HepG2 (cell line): ENCODE data around the gene CDKN2C. TPM values are rescaled to one million over a fixed set of nuclear protein-coding genes. Genes with fewer than 3 reads are reported as not detected.

Experiments used
- GABPB1 ChIP-seq: IDR thresholded peaks from 2 replicates; pipeline ENCODE4 v1.6.1; 2016; ENCODE audit warnings: mild to moderate bottlenecking, missing genetic modification reagents, moderate library complexity, missing compliant biosample characterization
- IRX3 ChIP-seq: sonication (generic); formaldehyde crosslinking; IDR thresholded peaks from 2 replicates; pipeline ENCODE4 v1.8.1; 2023; ENCODE audit warnings: mild to moderate bottlenecking, low read depth, missing genetic modification reagents, borderline replicate concordance
- NFIC ChIP-seq: IDR thresholded peaks from 2 replicates; pipeline ENCODE4 v1.6.1; 2012; ENCODE audit warnings: mild to moderate bottlenecking, low read length, inconsistent platforms
- RFXANK ChIP-seq: IDR thresholded peaks from 2 replicates; pipeline ENCODE4 v1.6.1; 2016
- SMAD1 ChIP-seq: sonication (generic); formaldehyde crosslinking; IDR thresholded peaks from 2 replicates; pipeline ENCODE4 v1.4.0; 2020; ENCODE audit warnings: missing genetic modification reagents, low read depth, mild to moderate bottlenecking, borderline replicate concordance
- TOE1 ChIP-seq: sonication (generic); formaldehyde crosslinking; IDR thresholded peaks from 2 replicates; pipeline ENCODE4 v1.4.0; 2020; ENCODE audit warnings: mild to moderate bottlenecking, missing genetic modification reagents
- ZFP1 ChIP-seq: IDR thresholded peaks from 2 replicates; pipeline ENCODE4 v1.6.1; 2016
- polyA plus RNA-seq, 8 experiments: library from polyadenylated mRNA; depleted of rRNA in 3 of 8; stranded (reverse) in 7 of 8; unstranded in 1 of 8; fragments of >200 nt; fragmentation: Illumina TruSeq in 4 of 8; extraction: Trizol in 4 of 8; gene quantifications; 2 replicates each; pipeline versions ENCODE4 v1.2.1 to v1.2.3, GENCODE V29; 2011 to 2016; ENCODE audit warnings: low read depth in 4 of 8, missing spikeins in 1 of 8, mixed read lengths in 1 of 8; ENCODE audit not compliant: insufficient read depth in 1 of 8
- total RNA-seq, 5 experiments: library from RNA; depleted of rRNA; stranded (reverse); fragments of >200 nt; fragmentation: Illumina TruSeq; extraction: Trizol; gene quantifications; 2 replicates each; pipeline ENCODE4 v1.2.3, GENCODE V29; 2016; ENCODE audit warnings: low read depth in 1 of 5
- TF ChIP-seq, protein P1 (sequence below): sonication (generic); formaldehyde crosslinking; IDR thresholded peaks from 2 replicates; pipeline ENCODE4 v1.4.0; 2020; ENCODE audit warnings: missing genetic modification reagents
- TF ChIP-seq, protein P2 (sequence below): sonication (generic); formaldehyde crosslinking; IDR thresholded peaks from 2 replicates; pipeline ENCODE4 v1.5.0; 2020; ENCODE audit warnings: mild to moderate bottlenecking, missing genetic modification reagents
- TF ChIP-seq, protein P3 (sequence below): sonication (generic); formaldehyde crosslinking; IDR thresholded peaks from 2 replicates; pipeline ENCODE4 v1.8.0; 2022; ENCODE audit warnings: mild to moderate bottlenecking, missing genetic modification reagents; ENCODE audit not compliant: insufficient replicate concordance
- TF ChIP-seq, protein P4 (sequence below): sonication (generic); formaldehyde crosslinking; IDR thresholded peaks from 2 replicates; pipeline ENCODE4 v1.4.0; 2020; ENCODE audit warnings: missing genetic modification reagents, mild to moderate bottlenecking, borderline replicate concordance
- TF ChIP-seq, protein P5 (sequence below): sonication (generic); formaldehyde crosslinking; IDR thresholded peaks from 2 replicates; pipeline ENCODE4 v1.9.0; 2021; ENCODE audit warnings: missing genetic modification reagents, borderline replicate concordance

Gene CDKN2C
- total and polyA plus RNA-seq, 2 of the 13 experiments (the other 11 are each of a cell fraction or from before 2014, with no cell fraction given), result 7.8 to 13.7 TPM

DNA sequence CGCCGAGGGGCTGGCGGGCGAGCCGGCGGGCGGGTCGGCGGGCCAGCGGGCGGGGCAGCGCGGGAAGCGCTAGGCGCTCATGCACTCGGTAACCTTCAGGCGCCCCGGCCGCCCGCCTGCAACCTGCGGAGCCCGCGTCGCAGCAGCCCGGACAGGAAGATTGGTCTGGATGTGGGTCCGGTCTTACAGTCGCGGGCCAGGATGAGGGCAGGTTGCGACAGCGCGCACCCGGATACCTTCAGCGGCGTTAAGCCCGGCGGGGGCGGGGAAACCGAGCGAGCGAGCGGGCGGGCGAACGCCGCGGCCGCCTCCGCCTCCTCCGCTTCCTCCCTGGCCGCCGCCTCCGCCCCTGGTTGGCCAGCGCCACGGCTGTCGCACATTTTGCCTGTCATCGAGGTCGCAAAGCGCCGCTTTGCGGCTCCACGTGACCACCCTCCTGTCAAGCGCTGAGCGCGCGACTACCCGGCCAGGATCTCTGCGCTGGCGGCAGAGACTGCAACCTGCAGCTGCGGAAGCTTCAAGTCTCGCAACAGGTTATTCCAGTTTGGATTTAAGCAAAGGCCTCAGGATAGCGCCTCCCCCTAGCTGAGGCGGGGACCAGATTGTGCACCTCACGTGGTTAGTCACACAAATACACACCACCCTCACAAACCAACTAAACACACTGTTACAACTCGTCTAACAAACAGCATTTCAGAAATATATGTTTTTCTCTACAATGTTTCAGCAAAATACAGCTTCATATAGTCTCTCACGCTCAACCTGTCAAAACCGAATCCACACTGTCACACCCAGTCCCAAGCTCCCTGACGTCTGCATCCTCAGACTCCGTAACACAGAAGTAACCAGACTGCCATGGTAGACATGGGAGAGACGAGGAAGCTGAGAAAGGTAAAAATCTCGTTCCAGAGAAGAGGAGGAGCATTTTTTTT lies 9.9 kb upstream of the CDKN2C start, which contains the start of gene FAF1 (continued):
- TF ChIP-seq, protein P1, sequence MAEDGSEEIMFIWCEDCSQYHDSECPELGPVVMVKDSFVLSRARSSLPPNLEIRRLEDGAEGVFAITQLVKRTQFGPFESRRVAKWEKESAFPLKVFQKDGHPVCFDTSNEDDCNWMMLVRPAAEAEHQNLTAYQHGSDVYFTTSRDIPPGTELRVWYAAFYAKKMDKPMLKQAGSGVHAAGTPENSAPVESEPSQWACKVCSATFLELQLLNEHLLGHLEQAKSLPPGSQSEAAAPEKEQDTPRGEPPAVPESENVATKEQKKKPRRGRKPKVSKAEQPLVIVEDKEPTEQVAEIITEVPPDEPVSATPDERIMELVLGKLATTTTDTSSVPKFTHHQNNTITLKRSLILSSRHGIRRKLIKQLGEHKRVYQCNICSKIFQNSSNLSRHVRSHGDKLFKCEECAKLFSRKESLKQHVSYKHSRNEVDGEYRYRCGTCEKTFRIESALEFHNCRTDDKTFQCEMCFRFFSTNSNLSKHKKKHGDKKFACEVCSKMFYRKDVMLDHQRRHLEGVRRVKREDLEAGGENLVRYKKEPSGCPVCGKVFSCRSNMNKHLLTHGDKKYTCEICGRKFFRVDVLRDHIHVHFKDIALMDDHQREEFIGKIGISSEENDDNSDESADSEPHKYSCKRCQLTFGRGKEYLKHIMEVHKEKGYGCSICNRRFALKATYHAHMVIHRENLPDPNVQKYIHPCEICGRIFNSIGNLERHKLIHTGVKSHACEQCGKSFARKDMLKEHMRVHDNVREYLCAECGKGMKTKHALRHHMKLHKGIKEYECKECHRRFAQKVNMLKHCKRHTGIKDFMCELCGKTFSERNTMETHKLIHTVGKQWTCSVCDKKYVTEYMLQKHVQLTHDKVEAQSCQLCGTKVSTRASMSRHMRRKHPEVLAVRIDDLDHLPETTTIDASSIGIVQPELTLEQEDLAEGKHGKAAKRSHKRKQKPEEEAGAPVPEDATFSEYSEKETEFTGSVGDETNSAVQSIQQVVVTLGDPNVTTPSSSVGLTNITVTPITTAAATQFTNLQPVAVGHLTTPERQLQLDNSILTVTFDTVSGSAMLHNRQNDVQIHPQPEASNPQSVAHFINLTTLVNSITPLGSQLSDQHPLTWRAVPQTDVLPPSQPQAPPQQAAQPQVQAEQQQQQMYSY (CRISPR knock-in tag), result peak; percentile 83
- TF ChIP-seq, protein P2, sequence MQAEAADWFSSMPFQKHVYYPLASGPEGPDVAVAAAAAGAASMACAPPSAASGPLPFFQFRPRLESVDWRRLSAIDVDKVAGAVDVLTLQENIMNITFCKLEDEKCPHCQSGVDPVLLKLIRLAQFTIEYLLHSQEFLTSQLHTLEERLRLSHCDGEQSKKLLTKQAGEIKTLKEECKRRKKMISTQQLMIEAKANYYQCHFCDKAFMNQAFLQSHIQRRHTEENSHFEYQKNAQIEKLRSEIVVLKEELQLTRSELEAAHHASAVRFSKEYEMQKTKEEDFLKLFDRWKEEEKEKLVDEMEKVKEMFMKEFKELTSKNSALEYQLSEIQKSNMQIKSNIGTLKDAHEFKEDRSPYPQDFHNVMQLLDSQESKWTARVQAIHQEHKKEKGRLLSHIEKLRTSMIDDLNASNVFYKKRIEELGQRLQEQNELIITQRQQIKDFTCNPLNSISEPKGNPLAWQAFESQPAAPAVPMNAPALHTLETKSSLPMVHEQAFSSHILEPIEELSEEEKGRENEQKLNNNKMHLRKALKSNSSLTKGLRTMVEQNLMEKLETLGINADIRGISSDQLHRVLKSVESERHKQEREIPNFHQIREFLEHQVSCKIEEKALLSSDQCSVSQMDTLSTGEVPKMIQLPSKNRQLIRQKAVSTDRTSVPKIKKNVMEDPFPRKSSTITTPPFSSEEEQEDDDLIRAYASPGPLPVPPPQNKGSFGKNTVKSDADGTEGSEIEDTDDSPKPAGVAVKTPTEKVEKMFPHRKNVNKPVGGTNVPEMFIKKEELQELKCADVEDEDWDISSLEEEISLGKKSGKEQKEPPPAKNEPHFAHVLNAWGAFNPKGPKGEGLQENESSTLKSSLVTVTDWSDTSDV (CRISPR knock-in tag), result 0 out of 2 replicates have a peak, but pooled peaks have one; percentile 63
- peak; percentile 56; the same call in 1 of the 2 replicates for TF ChIP-seq ZFP1 (CRISPR knock-in tag)
- no peak for TF ChIP-seq TOE1 (CRISPR knock-in tag)
- TF ChIP-seq IRX3 (CRISPR knock-in tag), result peak; percentile 56; the same call in 1 of the 2 replicates
- TF ChIP-seq, protein P3, sequence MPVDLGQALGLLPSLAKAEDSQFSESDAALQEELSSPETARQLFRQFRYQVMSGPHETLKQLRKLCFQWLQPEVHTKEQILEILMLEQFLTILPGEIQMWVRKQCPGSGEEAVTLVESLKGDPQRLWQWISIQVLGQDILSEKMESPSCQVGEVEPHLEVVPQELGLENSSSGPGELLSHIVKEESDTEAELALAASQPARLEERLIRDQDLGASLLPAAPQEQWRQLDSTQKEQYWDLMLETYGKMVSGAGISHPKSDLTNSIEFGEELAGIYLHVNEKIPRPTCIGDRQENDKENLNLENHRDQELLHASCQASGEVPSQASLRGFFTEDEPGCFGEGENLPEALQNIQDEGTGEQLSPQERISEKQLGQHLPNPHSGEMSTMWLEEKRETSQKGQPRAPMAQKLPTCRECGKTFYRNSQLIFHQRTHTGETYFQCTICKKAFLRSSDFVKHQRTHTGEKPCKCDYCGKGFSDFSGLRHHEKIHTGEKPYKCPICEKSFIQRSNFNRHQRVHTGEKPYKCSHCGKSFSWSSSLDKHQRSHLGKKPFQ (CRISPR knock-in tag), result peak; percentile 58
- TF ChIP-seq, protein P4, sequence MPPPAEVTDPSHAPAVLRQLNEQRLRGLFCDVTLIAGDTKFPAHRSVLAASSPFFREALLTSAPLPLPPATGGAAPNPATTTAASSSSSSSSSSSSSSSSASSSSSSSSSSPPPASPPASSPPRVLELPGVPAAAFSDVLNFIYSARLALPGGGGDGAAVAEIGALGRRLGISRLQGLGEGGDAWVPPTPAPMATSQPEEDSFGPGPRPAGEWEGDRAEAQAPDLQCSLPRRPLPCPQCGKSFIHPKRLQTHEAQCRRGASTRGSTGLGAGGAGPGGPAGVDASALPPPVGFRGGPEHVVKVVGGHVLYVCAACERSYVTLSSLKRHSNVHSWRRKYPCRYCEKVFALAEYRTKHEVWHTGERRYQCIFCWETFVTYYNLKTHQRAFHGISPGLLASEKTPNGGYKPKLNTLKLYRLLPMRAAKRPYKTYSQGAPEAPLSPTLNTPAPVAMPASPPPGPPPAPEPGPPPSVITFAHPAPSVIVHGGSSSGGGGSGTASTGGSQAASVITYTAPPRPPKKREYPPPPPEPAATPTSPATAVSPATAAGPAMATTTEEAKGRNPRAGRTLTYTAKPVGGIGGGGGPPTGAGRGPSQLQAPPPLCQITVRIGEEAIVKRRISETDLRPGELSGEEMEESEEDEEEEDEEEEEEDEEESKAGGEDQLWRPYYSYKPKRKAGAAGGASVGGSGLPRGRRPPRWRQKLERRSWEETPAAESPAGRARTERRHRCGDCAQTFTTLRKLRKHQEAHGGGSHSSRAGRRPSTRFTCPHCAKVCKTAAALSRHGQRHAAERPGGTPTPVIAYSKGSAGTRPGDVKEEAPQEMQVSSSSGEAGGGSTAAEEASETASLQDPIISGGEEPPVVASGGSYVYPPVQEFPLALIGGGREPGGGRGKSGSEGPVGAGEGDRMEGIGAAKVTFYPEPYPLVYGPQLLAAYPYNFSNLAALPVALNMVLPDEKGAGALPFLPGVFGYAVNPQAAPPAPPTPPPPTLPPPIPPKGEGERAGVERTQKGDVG (CRISPR knock-in tag), result peak; percentile 65; the same call in 1 of the 2 replicates
- peak; percentile 88; the same call in 1 of the 2 replicates for TF ChIP-seq SMAD1 (CRISPR knock-in tag)
- TF ChIP-seq RFXANK (CRISPR knock-in tag), result 0 out of 2 replicates have a peak, but pooled peaks have one; percentile 69
- peak; percentile 94 for TF ChIP-seq GABPB1 (CRISPR knock-in tag)
- peak; percentile 29; the same call in 1 of the 2 replicates for TF ChIP-seq NFIC
- TF ChIP-seq, protein P5, sequence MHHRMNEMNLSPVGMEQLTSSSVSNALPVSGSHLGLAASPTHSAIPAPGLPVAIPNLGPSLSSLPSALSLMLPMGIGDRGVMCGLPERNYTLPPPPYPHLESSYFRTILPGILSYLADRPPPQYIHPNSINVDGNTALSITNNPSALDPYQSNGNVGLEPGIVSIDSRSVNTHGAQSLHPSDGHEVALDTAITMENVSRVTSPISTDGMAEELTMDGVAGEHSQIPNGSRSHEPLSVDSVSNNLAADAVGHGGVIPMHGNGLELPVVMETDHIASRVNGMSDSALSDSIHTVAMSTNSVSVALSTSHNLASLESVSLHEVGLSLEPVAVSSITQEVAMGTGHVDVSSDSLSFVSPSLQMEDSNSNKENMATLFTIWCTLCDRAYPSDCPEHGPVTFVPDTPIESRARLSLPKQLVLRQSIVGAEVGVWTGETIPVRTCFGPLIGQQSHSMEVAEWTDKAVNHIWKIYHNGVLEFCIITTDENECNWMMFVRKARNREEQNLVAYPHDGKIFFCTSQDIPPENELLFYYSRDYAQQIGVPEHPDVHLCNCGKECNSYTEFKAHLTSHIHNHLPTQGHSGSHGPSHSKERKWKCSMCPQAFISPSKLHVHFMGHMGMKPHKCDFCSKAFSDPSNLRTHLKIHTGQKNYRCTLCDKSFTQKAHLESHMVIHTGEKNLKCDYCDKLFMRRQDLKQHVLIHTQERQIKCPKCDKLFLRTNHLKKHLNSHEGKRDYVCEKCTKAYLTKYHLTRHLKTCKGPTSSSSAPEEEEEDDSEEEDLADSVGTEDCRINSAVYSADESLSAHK (CRISPR knock-in tag), result no peak
